ENCODE results near the gene SGF29. TPM values are rescaled to one million over a fixed set of nuclear protein-coding genes. Genes with fewer than 3 reads are reported as not detected.
"Not testable (repeated sequence)": the region's sequence is repeated elsewhere in the genome, so short reads cannot be mapped to it uniquely, and the experiment has no call there.

The SGF29 gene
- total RNA-seq, 1 experiment from 2014 or later: 14.9 TPM

DNA sequence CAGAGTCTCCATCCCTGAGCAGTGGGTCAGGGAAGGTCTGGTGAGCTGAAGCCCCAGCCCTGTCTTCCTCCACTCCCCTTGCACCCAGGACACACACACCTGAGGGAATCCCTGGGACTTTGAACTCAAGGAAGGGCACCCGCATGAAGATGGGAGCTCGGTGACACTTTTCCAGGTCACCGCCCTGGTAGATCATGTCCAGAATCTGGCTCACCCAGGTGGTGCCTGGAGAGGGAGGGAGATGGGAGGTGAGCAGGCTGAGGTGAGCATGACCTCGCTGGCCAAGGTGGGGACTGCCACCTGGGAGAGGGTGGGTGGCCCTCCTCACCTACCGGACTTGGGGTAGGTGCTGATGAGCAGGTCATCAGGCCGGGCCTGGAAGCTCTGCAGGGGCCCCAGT, 41.7 kb downstream of the SGF29 start:
- not testable (repeated sequence) for DNase-seq (ENCODE audit: low read depth)

DNA sequence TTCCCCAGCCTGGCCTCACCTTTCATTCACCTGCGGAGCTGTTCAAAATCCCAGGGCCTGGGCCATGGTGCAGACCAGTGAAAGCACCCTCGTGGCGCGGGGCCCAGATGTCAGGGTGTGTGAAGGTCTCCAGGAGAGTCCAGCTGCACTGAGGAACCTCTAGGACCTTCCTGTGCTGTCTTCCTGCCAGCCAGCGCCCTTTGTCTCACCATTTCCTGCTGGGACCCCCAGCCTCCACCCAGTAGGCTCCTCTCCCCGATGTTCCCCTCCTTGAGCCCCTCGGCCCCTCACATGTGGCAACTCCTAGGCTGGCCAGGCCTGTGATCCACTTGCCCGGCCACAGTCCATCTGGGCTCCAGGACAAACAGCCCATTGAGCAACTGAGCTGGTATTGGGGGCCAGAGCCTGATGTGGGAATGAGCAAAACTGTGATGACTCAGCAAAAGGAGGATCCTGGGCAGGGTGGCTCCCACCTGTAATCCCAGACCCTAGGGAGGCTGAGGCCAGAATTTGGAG, 42.5 kb downstream of the SGF29 start:
- no peak for DNase-seq (ENCODE audit: low read depth)

DNA sequence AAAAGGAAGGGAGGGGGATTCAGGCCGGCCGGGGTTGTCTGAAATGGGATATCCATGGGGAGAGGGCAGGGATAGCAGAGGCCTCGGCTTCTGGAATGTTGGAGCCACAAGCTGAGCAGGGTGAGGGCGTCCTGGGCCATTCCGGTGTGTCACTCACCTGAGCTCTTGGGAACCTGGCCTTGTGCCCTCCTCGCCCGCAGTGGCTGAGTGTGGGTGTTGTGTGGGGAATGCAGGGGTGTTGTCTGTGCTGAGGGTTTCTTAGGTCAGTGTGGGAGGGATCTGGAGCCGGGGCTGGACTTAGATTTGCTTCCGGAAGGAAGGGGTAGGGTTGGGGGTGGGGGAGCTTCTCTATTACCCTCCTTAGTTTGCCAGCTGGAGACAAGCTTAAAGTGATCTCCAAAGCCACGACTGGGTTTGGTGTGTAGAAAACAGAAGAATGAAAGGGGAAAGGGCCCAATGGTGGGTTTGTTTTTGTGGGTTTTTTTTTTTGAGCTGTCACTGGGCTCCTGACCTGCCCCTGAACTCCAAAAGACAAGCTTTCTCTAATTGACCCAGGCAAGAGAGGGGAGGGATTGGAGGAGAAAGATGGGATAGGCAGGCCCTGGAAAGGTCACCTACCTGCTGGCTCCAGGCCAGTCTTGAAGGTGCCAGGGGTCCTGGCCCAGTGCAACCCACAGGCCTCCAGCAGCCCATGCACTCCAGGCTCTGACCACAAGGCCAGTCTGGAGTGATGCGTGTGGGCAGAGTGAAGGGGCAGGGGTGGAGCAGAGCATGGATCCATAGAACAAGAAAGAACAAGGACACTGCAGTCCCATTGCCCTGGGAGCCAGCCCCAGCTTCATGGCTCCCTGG, 43.3 kb downstream of the SGF29 start, which contains the start of gene SULT1A2:
TSS of gene SULT1A2 (minus strand) at position 211 of the 852 bp plus-strand sequence. CDS start 1,120 bp downstream, outside the sequence.
- no peak for DNase-seq (ENCODE audit: low read depth)

- DNase-seq (ENCODE audit: low read depth): no peak
Measured at GRCh38 chr16:28597692-28598261, 44.1 kb downstream of the SGF29 start.

DNA sequence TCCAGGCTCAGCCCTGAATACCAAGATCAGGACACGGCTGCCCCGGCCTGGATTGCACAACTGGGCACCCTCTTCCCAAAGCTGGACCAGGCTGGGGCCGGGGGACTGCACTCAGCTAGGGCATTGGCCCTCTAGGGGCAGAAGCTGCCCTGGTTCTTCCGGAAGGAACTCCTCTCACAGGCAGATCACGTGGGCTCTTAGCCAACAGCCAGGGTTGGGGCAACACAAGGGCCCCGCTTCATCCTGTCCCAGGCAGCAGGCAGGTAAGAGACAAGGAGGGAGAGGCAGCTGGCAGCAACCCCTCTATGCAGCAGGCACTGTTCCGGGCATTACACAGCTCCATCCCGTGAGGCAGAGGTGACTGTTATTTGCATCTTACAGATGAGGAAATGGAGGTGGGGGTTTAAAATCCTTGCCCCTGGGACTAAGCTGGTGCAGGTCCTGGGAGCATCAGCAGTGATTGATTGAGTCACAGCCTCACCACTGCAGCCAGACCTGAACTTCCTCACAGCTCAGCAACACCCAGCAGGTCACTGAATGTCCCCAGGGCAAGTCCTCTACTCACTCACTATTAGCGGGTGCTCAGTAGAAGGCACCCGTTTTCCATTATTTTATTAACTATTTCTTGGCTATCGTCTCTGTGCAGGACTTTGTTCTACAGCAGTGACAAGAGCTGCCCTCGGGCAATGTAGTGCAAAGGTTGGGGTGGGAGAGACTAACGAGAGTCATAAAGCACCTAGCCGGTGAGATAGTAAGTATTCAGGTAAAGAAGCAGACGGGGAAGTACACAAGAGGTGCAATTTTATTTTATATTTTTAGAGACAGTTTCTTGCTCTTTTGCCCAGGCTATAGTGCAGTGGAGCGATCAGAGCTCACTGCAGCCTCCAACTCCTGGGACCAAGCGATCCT, 45.9 kb downstream of the SGF29 start:
- not testable (repeated sequence) for DNase-seq (ENCODE audit: low read depth)

DNA sequence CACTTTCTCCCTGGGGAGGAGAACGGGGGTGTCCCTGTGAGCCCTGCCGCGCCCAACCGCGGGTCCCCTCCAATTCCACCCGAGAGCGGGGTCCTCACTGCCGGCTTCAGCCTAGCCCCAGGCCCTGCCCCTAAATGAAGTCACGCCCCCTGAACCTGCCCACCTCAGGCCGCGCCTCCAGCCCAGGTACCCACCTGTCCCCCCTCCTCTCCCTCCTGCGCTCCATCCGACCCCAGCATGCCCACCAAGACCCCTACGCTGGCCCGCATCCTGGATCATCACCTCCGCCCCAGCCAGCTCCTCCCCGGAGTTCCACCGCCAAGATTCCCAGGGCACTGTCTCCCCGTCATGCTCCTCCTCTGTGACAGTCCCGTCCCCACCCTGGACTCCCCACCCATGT, 47.2 kb downstream of the SGF29 start:
- not testable (repeated sequence) for DNase-seq (ENCODE audit: low read depth)

DNA sequence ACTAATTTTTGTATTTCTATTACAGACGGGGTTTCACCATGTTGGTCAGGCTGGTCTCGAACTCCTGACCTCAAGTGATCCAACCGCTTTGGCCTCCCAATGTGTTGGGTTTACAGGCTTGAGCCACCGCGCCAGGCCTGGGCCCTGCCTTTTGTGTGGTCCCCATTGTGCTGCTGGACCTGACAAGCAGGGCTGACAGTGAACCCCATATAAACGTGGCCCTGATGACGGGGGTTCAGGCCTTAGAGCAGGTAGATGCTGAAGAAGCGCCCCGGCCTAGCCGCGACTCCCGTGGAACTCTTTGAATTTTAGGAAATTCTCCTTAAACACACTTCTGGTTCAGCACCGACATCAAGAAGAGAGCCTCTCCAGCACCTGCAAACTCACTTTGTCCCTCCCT, 47.9 kb downstream of the SGF29 start:
- DNase-seq (ENCODE audit: low read depth): not testable (repeated sequence)

DNA sequence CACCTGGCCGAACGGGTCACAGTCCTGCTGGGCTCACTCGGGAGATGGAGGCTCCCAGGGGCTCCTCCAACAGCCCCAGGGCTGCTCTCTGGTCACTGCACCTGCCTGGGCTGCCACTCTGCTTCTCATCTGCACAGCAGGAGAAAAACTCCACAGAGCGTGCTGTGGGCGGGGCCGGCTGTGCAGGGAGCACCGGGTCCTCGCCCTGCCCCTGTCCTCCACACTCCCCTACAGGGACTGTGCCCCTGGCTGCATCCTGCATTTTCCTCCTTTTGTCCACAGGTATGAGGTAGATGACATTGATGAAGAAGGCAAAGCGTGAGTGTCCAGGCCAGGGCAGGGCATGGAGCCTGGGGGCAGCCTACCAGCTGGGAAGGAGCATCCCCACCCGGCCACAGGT, 48.3 kb downstream of the SGF29 start:
- not testable (repeated sequence) for DNase-seq (ENCODE audit: low read depth)

- no peak for DNase-seq (ENCODE audit: low read depth)
Measured at GRCh38 chr16:28602529-28602928, 48.8 kb downstream of the SGF29 start.

- no peak for DNase-seq (ENCODE audit: low read depth)
Measured at GRCh38 chr16:28603381-28604185, 49.9 kb downstream of the SGF29 start.

DNA sequence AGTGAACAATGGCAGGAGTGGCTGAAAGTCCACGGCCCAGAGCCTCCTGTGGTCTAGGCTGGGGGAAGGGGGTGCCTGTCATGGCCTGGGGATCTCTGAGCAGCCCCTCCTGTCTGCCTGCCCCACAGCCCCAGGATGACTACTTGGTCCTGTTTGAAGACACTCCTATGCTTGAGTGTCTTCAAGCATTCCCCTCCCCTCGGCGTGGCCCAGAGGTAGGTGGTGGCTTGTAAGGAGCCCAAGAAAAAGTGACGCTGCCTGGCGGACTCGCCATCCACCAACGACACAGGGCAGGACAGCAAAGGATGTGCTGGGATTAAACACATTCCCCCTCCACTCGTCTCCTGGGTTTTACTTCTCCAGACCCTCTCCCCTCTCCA, 50.5 kb downstream of the SGF29 start:
- DNase-seq (ENCODE audit: low read depth): no peak

- DNase-seq (ENCODE audit: low read depth): no peak
Measured at GRCh38 chr16:28606291-28607115, 52.8 kb downstream of the SGF29 start.

DNA sequence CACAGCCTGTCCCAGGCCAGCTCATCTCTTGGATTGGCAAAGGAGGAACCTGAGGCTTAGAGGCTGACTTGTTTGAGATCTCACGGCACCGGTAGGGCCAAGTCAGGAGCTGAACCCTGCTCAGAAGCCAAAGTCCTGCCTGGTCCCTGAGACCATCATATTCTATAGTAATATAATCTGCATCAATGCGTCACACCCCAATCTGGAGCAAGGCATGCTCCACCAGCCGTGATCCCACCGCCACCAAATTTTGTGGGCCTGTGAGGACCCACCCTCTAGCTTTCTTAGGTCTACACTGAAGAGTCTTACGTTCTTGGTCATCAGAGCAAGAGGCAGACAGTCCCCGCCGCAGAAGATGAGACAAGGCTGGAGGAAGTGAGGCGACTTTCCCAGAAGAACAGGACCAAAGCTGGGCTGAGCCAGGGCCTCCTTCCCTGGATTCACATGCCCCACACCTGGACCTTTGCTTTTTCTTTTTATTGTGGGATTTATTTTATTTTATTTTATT, 53.5 kb downstream of the SGF29 start:
- DNase-seq (ENCODE audit: low read depth): no peak

- DNase-seq (ENCODE audit: low read depth): not testable (repeated sequence)
Measured at GRCh38 chr16:28607681-28608495, 54.2 kb downstream of the SGF29 start.

GRCh38 chr16:28608496-28608808, 54.7 kb downstream of the SGF29 start:
- not testable (repeated sequence) for DNase-seq (ENCODE audit: low read depth)

- DNase-seq (ENCODE audit: low read depth): not testable (repeated sequence)
Measured at GRCh38 chr16:28608867-28609596, 55.3 kb downstream of the SGF29 start.

GRCh38 chr16:28609631-28610594, 56.2 kb downstream of the SGF29 start, which contains the start of gene SULT1A1:
SULT1A1 (minus strand) TSS chr16:28610044; CDS start chr16:28608855, 1,189 bp downstream.
- no peak for DNase-seq (ENCODE audit: low read depth)
